PFSK-1 (cell line): Measurements from ENCODE around the gene SELP.

Experiments used
- FOXP2 ChIP-seq: optimal IDR thresholded peaks from 2 replicates; pipeline ENCODE3; 2011; ENCODE audit warnings: borderline replicate concordance, control low read depth, inconsistent platforms; ENCODE audit not compliant: insufficient read depth; ENCODE audit errors: extremely low read length, extremely low read depth
- POLR2AphosphoS5 ChIP-seq: IDR thresholded peaks from 2 replicates; pipeline ENCODE4 v1.6.1; 2012; ENCODE audit warnings: low read depth, mild to moderate bottlenecking, control low read depth, low read length, moderate library complexity
- SIN3A ChIP-seq: IDR thresholded peaks from 2 replicates; pipeline ENCODE4 v1.6.1; 2012; ENCODE audit warnings: mild to moderate bottlenecking, low read length, moderate library complexity, borderline replicate concordance; ENCODE audit not compliant: insufficient read depth
- TAF1 ChIP-seq: IDR thresholded peaks from 2 replicates; pipeline ENCODE4 v1.6.1; 2012; ENCODE audit warnings: low read length, control low read depth, borderline replicate concordance; ENCODE audit not compliant: insufficient read depth
- TF ChIP-seq, protein P1 (sequence below), 2 experiments: IDR thresholded peaks; 2 replicates each; pipeline versions ENCODE4 v1.6.1 to v1.8.0; 2011 to 2012; ENCODE audit warnings: low read depth in 2 of 2, low read length in 2 of 2, control low read depth in 1 of 2, inconsistent platforms in 1 of 2, mild to moderate bottlenecking in 1 of 2, moderate library complexity in 1 of 2; ENCODE audit not compliant: insufficient read depth in 1 of 2

- TF ChIP-seq, protein P1, sequence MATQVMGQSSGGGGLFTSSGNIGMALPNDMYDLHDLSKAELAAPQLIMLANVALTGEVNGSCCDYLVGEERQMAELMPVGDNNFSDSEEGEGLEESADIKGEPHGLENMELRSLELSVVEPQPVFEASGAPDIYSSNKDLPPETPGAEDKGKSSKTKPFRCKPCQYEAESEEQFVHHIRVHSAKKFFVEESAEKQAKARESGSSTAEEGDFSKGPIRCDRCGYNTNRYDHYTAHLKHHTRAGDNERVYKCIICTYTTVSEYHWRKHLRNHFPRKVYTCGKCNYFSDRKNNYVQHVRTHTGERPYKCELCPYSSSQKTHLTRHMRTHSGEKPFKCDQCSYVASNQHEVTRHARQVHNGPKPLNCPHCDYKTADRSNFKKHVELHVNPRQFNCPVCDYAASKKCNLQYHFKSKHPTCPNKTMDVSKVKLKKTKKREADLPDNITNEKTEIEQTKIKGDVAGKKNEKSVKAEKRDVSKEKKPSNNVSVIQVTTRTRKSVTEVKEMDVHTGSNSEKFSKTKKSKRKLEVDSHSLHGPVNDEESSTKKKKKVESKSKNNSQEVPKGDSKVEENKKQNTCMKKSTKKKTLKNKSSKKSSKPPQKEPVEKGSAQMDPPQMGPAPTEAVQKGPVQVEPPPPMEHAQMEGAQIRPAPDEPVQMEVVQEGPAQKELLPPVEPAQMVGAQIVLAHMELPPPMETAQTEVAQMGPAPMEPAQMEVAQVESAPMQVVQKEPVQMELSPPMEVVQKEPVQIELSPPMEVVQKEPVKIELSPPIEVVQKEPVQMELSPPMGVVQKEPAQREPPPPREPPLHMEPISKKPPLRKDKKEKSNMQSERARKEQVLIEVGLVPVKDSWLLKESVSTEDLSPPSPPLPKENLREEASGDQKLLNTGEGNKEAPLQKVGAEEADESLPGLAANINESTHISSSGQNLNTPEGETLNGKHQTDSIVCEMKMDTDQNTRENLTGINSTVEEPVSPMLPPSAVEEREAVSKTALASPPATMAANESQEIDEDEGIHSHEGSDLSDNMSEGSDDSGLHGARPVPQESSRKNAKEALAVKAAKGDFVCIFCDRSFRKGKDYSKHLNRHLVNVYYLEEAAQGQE (IDR thresholded peaks at IDR 0.05; ENCODE audit: insufficient read depth in 1 of 2, low read depth in 2 of 2, low read length in 2 of 2), result no peak
- TF ChIP-seq POLR2AphosphoS5 (no peak), TAF1 (no peak), SIN3A (no peak), FOXP2 (no peak)
These were observed 41.8 kb downstream of the SELP start for GRCh38 chr1:169588112-169588511.
